PC-9 (cell line): ENCODE results near the gene ETV6.

Experiments
- EZH2 ChIP-seq: fragments of 200-600 bp; sonication (generic); IDR thresholded peaks from 2 replicates; pipeline ENCODE4 v1.8.0; 2017; ENCODE audit warnings: antibody characterized with exemption, low read depth
- TF ChIP-seq, protein P1 (sequence below): fragments of 200-600 bp; sonication (generic); conservative IDR thresholded peaks from 2 replicates; pipeline ENCODE4 v1.6.1; 2017; ENCODE audit warnings: mixed run types, antibody characterized with exemption, mild to moderate bottlenecking, moderate library complexity

- TF ChIP-seq, protein P1, sequence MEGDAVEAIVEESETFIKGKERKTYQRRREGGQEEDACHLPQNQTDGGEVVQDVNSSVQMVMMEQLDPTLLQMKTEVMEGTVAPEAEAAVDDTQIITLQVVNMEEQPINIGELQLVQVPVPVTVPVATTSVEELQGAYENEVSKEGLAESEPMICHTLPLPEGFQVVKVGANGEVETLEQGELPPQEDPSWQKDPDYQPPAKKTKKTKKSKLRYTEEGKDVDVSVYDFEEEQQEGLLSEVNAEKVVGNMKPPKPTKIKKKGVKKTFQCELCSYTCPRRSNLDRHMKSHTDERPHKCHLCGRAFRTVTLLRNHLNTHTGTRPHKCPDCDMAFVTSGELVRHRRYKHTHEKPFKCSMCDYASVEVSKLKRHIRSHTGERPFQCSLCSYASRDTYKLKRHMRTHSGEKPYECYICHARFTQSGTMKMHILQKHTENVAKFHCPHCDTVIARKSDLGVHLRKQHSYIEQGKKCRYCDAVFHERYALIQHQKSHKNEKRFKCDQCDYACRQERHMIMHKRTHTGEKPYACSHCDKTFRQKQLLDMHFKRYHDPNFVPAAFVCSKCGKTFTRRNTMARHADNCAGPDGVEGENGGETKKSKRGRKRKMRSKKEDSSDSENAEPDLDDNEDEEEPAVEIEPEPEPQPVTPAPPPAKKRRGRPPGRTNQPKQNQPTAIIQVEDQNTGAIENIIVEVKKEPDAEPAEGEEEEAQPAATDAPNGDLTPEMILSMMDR: no peak
- TF ChIP-seq EZH2: no peak
Observed at GRCh38 chr12:11697131-11697530, 47.7 kb downstream of the ETV6 start.
